Effector memory CD4-positive, alpha-beta T cell (primary cell): ENCODE data around the gene PCDHA11.
"Not testable (repeated sequence)": the region's sequence is repeated elsewhere in the genome, so short reads cannot be mapped to it uniquely, and the experiment has no call there.

ENCODE experiments used
- DNase-seq, 3 donors: peaks; one replicate each; pipeline ENCODE4 v3.0.0-alpha.2; 2020
- H3K27ac ChIP-seq: 2 replicates; pipeline ENCODE4 v1.7.0; 2013; ENCODE audit warnings: mild to moderate bottlenecking, low read length, moderate library complexity; ENCODE audit not compliant: insufficient read depth, poor library complexity, severe bottlenecking
- H3K27me3 ChIP-seq: replicated peaks from 2 replicates; pipeline ENCODE4 v1.7.0; 2013; ENCODE audit warnings: mild to moderate bottlenecking, low read length; ENCODE audit not compliant: insufficient read depth, control insufficient read depth, poor library complexity, severe bottlenecking
- H3K36me3 ChIP-seq: 2 replicates; pipeline ENCODE4 v1.7.0; 2013; ENCODE audit warnings: mild to moderate bottlenecking, low read length, moderate library complexity; ENCODE audit not compliant: control insufficient read depth, insufficient read depth
- H3K4me1 ChIP-seq: 2 replicates; pipeline ENCODE4 v1.7.0; 2013; ENCODE audit warnings: low read length, mild to moderate bottlenecking; ENCODE audit not compliant: control insufficient read depth, insufficient read depth, poor library complexity, severe bottlenecking
- H3K4me3 ChIP-seq: 2 replicates; pipeline ENCODE4 v1.7.0; 2013; ENCODE audit warnings: low read length, low read depth, mild to moderate bottlenecking; ENCODE audit not compliant: insufficient read depth, poor library complexity, severe bottlenecking
- H3K9me3 ChIP-seq: 2 replicates; pipeline ENCODE4 v1.7.0; 2013; ENCODE audit warnings: mild to moderate bottlenecking, low read length, moderate library complexity; ENCODE audit not compliant: control insufficient read depth
- total RNA-seq, 3 donors: gene quantifications; one replicate each; lab custom pipeline; 2026; lab: John Stamatoyannopoulos, UW

Gene PCDHA11, protein sequence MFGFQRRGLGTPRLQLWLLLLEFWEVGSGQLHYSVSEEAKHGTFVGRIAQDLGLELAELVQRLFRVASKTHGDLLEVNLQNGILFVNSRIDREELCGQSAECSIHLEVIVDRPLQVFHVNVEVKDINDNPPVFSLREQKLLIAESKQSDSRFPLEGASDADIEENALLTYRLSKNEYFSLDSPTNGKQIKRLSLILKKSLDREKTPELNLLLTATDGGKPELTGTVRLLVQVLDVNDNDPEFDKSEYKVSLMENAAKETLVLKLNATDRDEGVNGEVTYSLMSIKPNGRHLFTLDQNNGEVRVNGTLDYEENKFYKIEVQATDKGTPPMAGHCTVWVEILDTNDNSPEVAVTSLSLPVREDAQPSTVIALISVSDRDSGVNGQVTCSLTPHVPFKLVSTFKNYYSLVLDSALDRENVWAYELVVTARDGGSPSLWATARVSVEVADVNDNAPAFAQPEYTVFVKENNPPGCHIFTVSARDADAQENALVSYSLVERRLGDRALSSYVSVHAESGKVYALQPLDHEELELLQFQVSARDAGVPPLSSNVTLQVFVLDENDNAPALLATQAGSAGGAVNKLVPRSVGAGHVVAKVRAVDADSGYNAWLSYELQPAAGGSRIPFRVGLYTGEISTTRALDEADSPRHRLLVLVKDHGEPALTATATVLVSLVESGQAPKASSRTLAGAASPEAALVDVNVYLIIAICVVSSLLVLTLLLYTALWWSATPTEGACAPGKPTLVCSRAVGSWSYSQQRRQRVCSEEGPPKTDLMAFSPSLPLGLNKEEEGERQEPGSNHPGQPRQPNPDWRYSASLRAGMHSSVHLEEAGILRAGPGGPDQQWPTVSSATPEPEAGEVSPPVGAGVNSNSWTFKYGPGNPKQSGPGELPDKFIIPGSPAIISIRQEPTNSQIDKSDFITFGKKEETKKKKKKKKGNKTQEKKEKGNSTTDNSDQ
- 0 reads per million in 3 donors for total RNA-seq

DNA sequence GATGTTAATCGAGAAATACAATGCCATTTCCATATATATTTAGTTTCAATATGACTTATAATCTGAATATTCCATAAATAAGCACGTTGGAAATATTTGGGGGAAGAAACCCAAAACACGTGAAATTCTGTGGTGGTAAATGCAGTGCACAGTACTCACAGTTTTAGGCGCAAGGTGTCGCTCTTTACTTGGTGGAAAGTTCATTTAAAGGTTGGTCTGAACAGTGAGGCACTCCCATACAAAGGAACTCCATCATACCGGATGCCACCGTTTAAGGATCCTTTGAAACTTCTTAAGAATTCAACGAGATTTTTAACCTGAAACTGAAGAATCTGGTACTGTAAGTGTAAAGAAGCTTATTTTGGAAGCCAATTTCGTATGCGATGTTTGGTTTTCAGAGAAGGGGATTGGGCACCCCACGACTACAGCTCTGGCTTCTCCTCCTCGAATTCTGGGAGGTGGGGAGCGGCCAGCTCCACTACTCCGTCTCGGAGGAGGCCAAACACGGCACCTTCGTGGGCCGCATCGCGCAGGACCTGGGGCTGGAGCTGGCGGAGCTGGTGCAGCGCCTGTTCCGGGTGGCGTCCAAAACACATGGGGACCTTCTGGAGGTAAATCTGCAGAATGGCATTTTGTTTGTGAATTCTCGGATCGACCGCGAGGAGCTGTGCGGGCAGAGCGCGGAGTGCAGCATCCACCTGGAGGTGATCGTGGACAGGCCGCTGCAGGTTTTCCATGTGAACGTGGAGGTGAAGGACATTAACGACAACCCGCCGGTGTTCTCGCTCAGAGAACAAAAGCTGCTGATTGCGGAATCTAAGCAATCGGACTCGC lies at the start of gene PCDHA11:
PCDHA11 (plus strand) TSS at position 237 of the 834 bp plus-strand sequence; CDS start at position 384, 147 bp downstream.
- Histone ChIP-seq H3K36me3 (no peaks in the 10 kb centered on the region), H3K9me3 (no peaks in the 10 kb centered on the region), H3K27ac (no peak within 1 kb of the TSS), H3K4me3 (no peak within 1 kb of the TSS), H3K4me1 (no peaks in the 10 kb centered on the region), H3K27me3 (no peaks in the 10 kb centered on the region)
- DNase-seq, result no peak

DNA sequence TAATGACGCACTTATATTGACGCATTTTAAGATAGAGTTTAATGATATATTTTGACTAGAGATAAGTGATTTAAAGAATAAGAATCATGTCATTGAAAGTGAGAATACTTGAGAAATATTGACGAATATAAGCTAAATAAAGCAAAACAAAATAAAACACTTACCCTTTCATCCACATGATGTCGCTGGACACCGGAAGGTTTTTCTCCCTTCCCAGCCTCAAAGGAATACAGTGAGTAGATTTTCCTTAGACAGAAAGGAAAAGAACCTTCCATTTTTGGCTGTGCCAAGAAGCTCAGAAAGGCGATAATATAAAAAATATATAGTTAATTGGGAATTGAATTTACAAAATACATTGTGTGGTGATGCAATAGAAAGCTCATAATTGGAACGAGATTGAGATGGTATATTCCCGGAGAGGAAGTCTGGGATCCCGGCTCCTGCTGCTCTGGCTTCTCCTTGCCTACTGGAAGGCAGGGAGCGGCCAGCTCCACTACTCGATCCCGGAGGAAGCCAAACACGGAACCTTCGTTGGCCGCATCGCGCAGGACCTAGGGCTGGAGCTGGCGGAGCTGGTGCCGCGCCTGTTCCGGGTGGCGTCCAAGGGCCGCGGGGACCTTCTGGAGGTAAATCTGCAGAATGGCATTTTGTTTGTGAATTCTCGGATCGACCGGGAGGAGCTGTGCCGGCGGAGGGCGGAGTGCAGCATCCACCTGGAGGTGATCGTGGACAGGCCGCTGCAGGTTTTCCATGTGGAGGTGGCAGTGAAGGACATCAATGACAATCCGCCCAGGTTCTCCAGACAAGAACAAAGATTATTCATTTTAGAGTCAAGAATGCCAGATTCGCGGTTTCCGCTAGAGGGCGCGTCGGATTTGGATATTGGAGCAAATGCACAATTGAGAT lies 47.1 kb upstream of the PCDHA11 start, which contains the start of gene PCDHA5:
PCDHA5 (plus strand) TSS at position 239 of the 906 bp plus-strand sequence.
- Histone ChIP-seq H3K9me3 (no peaks in the 10 kb centered on the region), H3K4me1 (no peaks in the 10 kb centered on the region), H3K27ac (no peak within 1 kb of the TSS), H3K4me3 (no peak within 1 kb of the TSS), H3K36me3 (no peaks in the 10 kb centered on the region), H3K27me3 (peaks cover 3% of the 10 kb centered on the region)
- DNase-seq, result no peak

DNA sequence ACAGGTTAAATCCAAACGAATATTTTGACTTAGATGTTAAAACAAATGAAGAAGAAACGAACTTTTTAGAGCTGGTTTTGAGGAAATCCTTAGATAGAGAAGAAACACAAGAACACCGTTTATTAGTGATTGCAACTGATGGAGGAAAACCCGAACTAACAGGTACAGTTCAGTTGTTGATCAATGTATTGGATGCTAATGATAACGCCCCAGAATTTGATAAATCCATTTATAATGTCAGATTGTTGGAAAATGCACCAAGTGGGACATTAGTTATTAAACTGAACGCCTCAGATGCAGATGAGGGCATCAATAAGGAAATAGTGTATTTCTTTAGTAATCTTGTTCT lies 46.5 kb upstream of the PCDHA11 start:
- DNase-seq, result no peak
- H3K36me3 ChIP-seq, result no peaks in the 10 kb centered on the region
- H3K27me3 ChIP-seq, result peaks cover 3% of the 10 kb centered on the region
- H3K9me3 ChIP-seq, result no peaks in the 10 kb centered on the region
- H3K27ac ChIP-seq, result no peak overlapping the region
- H3K4me3 ChIP-seq, result no peak overlapping the region
- no peaks in the 10 kb centered on the region for H3K4me1 ChIP-seq

DNA sequence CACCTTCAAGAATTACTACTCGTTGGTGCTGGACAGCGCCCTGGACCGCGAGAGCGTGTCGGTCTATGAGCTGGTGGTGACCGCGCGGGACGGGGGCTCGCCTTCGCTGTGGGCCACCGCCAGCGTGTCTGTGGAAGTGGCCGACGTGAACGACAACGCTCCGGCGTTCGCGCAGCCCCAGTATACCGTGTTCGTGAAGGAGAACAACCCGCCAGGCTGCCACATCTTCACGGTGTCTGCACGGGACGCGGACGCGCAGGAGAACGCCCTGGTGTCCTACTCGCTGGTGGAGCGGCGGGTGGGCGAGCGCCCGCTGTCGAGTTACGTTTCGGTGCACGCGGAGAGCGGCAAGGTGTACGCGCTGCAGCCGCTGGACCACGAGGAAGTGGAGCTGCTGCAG lies 45.8 kb upstream of the PCDHA11 start:
- not testable (repeated sequence) for H3K4me1 ChIP-seq, DNase-seq, H3K27ac ChIP-seq, H3K4me3 ChIP-seq, H3K9me3 ChIP-seq, H3K27me3 ChIP-seq, H3K36me3 ChIP-seq

DNA sequence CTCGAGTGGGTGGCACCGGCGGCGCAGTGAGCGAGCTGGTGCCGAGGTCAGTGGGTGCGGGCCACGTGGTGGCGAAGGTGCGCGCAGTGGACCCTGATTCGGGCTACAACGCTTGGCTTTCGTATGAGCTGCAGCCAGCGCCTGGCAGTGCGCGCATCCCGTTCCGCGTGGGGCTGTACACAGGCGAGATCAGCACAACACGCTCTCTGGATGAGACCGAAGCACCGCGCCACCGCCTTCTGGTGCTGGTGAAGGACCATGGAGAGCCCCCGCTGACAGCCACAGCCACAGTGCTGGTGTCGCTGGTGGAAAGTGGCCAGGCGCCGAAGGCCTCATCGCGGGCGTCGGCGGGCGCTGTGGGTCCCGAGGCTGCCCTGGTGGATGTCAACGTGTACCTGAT lies 45.3 kb upstream of the PCDHA11 start:
- Histone ChIP-seq H3K4me3 (no peak overlapping the region), H3K36me3 (no peaks in the 10 kb centered on the region), H3K4me1 (no peaks in the 10 kb centered on the region), H3K27ac (no peak overlapping the region), H3K27me3 (peaks cover 3% of the 10 kb centered on the region), H3K9me3 (no peaks in the 10 kb centered on the region)
- DNase-seq, result no peak

DNA sequence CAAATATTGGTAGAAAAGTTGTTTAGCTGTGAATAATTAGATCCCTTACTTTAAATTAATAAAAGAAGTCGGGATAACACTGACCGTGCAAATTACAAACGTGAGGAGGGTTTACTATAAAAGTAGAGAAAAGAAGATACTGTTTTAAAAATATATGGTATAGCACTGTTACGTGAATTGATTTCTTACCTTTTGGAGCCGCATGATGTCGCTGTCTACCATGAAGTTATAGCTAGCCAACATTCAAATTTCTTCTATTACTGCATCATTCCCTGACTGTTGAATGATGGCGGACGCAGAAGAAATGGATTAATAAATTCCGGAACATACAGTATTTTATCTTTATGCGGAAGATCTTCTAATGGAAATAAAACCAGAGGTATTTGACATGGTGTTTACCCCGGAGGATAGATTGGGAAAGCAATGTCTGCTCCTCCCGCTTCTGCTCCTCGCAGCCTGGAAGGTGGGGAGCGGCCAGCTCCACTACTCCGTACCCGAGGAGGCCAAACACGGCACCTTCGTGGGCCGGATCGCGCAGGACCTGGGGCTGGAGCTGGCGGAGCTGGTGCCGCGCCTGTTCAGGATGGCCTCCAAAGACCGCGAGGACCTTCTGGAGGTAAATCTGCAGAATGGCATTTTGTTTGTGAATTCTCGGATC lies 40.9 kb upstream of the PCDHA11 start, which contains the start of gene PCDHA6:
PCDHA6 (plus strand) TSS at position 257 of the 658 bp plus-strand sequence; CDS start at position 389, 132 bp downstream.
- DNase-seq, result no peak
- no peaks in the 10 kb centered on the region for H3K9me3 ChIP-seq
- H3K27me3 ChIP-seq, result no peaks in the 10 kb centered on the region
- H3K36me3 ChIP-seq, result no peaks in the 10 kb centered on the region
- no peak within 1 kb of the TSS for H3K4me3 ChIP-seq
- no peaks in the 10 kb centered on the region for H3K4me1 ChIP-seq
- no peak within 1 kb of the TSS for H3K27ac ChIP-seq

DNA sequence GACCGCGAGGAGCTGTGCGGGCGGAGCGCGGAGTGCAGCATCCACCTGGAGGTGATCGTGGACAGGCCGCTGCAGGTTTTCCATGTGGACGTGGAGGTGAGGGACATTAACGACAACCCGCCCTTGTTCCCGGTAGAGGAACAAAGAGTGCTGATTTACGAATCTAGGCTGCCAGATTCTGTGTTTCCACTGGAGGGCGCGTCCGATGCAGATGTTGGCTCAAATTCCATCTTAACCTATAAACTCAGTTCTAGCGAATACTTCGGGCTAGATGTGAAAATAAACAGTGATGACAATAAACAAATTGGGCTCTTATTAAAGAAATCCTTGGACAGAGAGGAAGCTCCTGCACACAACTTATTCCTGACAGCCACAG lies 40.4 kb upstream of the PCDHA11 start:
- no peaks in the 10 kb centered on the region for H3K4me1 ChIP-seq
- no peak for DNase-seq
- no peaks in the 10 kb centered on the region for H3K27me3 ChIP-seq
- no peaks in the 10 kb centered on the region for H3K36me3 ChIP-seq
- no peaks in the 10 kb centered on the region for H3K9me3 ChIP-seq
- H3K27ac ChIP-seq, result no peak overlapping the region
- no peak overlapping the region for H3K4me3 ChIP-seq

DNA sequence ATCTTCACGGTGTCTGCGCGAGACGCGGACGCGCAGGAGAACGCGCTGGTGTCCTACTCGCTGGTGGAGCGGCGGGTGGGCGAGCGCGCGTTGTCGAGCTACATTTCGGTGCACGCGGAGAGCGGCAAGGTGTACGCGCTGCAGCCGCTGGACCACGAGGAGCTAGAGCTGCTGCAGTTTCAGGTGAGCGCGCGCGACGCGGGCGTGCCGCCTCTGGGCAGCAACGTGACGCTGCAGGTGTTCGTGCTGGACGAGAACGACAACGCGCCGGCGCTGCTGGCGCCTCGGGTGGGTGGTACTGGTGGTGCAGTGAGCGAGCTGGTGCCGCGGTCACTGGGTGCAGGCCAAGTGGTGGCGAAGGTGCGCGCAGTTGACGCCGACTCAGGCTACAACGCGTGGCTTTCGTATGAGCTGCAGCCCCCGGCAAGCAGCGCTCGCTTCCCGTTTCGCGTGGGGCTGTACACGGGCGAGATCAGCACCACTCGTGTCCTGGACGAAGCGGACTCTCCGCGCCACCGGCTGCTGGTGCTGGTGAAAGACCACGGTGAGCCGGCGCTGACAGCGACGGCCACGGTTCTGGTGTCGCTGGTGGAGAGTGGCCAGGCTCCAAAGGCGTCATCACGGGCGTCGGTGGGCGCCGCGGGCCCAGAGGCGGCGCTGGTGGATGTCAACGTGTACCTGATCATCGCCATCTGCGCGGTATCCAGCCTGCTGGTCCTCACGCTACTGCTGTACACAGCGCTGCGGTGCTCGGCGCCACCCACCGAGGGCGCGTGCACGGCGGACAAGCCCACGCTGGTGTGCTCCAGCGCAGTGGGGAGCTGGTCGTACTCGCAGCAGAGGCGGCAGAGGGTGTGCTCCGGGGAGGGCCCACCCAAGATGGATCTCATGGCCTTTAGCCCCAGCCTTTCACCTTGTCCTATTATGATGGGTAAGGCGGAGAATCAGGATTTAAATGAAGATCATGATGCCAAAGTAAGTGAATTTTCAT lies 39.0 kb upstream of the PCDHA11 start:
- H3K27ac ChIP-seq, H3K4me3 ChIP-seq, H3K4me1 ChIP-seq, H3K36me3 ChIP-seq, H3K9me3 ChIP-seq, H3K27me3 ChIP-seq, DNase-seq: not testable (repeated sequence)
